Ovary (tissue), 9 donors: ENCODE results near the gene FARS2. TPM values are rescaled to one million over a fixed set of nuclear protein-coding genes. Genes with fewer than 3 reads are reported as not detected.

Experiments
- DNase-seq, 5 donors: peaks; one replicate each; pipeline ENCODE4 v3.0.0-alpha.2; 2019 to 2020
- H3K27ac ChIP-seq, 2 donors: fragments of 200-600 bp; one replicate each; pipeline versions ENCODE4 v1.5.1 to v1.8.0; 2019 to 2022
- H3K27me3 ChIP-seq: fragments of 200-600 bp; one replicate; pipeline ENCODE4 v1.8.0; 2022
- H3K36me3 ChIP-seq: fragments of 200-600 bp; sonication (generic); one replicate; pipeline ENCODE4 v1.5.1; 2019
- H3K4me1 ChIP-seq: one replicate; pipeline ENCODE4 v1.8.1; 2013; ENCODE audit warnings: mild to moderate bottlenecking, moderate library complexity; ENCODE audit not compliant: insufficient read depth
- H3K4me3 ChIP-seq: fragments of 200-600 bp; sonication (generic); one replicate; pipeline ENCODE4 v1.5.1; 2017
- H3K9me3 ChIP-seq, 2 donors: fragments of 200-600 bp in 1 of 2; sonication (generic) in 1 of 2; one replicate each; pipeline versions ENCODE4 v1.5.1 to v1.8.1; 2013 to 2019; ENCODE audit warnings: mild to moderate bottlenecking in 1 of 2, moderate library complexity in 1 of 2
- CTCF ChIP-seq, 3 donors: fragments of 450-650 bp in 2 of 3; fragments of 200-600 bp in 1 of 3; IDR thresholded peaks; one replicate each; pipeline versions ENCODE4 v1.5.1 to v1.8.0; 2016 to 2022; ENCODE audit warnings: antibody characterized with exemption in 3 of 3, mild to moderate bottlenecking in 1 of 3
- EP300 ChIP-seq: sonication (generic); formaldehyde crosslinking; IDR thresholded peaks from one replicate; pipeline ENCODE4 v1.6.1; 2017; ENCODE audit warnings: antibody characterized with exemption
- POLR2A ChIP-seq: fragments of 450-650 bp; IDR thresholded peaks from one replicate; pipeline ENCODE4 v1.6.1; 2017; ENCODE audit warnings: antibody characterized with exemption, mild to moderate bottlenecking, moderate library complexity
- WGBS, 3 donors: extraction: QIAGEN DNeasy Blood & Tissue Kit in 1 of 3; methylation state at CpG; one replicate each; pipeline versions ENCODE4 v1.1.5 to v1.1.7; 2013 to 2017; 5-methylcytosine and 5-hydroxymethylcytosine counted together
- intact Hi-C, 4 donors: fragments of 100-400 bp; cut with DNase I; formaldehyde crosslinking; loops; one replicate each; pipeline versions ENCODE4 v1.11.0 to v1.15.1; 2022 to 2023
- polyA plus RNA-seq, 2 donors: library from polyadenylated mRNA; stranded (reverse); fragments of 200-250 nt in 1 of 2; fragments of 350-450 nt in 1 of 2; fragmentation: Illumina TruSeq in 1 of 2; extraction: RNeasy Lipid Tissue Mini Kit (QIAGEN cat#74804) in 1 of 2; gene quantifications; one replicate each; pipeline ENCODE4 v1.2.3, GENCODE V29; 2013 to 2014
- total RNA-seq, 7 donors: library from RNA; depleted of rRNA in 2 of 7; stranded (reverse); fragments of >200 nt in 2 of 7; fragmentation: NEBNext Ultra II Directional in 3 of 7; extraction: Animal tissue kit (Norgen Biotek cat#: 25700) in 3 of 7; gene quantifications; one replicate each; pipeline versions ENCODE4 v1.1.0 to v1.2.4, GENCODE V29; 2016 to 2023
- donor health status: DM: no; HTN: no; CAD: no; lungs with moderate emphysema.
- donor health status: DM: no; HTN: no; CAD: no.
- donor health status: Bipolar disorder and iron deficiency.
- donor health status: DM: yes; HTN: yes; CAD: no.
- donor health status: DM: no; HTN: no; CAD: no.
- donor health status: DM: yes; HTN: yes; CAD: no.

Gene FARS2
- total and polyA plus RNA-seq, 9 donors: 9.2 to 17.5 (median 11.0) TPM

DNA sequence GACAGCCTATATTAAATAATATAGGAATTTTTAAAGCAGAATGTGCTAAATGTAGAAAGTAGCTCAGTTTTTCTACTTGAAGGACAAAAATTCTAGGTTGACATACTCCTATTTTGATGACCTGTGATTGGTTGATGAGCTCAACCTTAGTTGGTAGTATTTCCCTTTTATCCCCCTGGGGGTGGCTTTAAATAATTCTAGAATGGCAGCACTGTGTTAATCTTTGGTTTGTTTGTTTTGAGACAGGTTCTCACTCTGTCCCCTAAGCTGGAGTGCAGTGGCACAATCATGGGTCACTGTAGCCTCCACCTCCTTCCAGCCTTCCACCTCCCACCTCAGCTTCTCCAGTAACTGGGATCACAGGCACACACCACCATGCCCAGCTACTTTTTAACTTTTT, 29.2 kb downstream of the FARS2 start:
- no peak for DNase-seq
- intact Hi-C loops: no loop called here
- no peak for TF ChIP-seq CTCF (IDR thresholded peaks at IDR 0.05)
- no peak for TF ChIP-seq EP300
- no peak for TF ChIP-seq POLR2A
- Histone ChIP-seq H3K4me1 (no peaks in the 10 kb centered on the region), H3K27me3 (no peaks in the 10 kb centered on the region), H3K4me3 (no peak overlapping the region), H3K9me3 (no peaks in the 10 kb centered on the region), H3K27ac (no peak overlapping the region), H3K36me3 (no peaks in the 10 kb centered on the region)

DNA sequence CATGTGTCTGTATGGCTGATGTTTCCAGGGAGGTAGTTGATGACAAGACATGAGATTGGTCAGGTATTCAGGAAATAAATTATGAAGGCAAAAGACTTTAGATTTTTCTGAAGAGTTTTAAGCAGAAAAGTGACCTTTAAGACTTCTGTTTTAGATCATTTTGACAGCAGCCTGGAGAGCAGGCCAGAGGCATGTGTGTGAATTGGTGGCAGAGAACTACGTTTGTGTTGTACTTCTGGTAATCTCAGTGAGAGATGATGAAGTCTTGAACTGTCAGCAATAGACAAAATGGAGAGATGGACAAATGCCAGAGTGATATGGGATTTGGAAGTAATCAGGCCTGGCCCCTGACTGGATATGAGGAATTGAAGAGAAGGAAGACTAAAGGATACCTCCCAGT, 30.8 kb downstream of the FARS2 start:
- Histone ChIP-seq H3K4me1 (no peaks in the 10 kb centered on the region), H3K27ac (no peak overlapping the region), H3K9me3 (no peaks in the 10 kb centered on the region), H3K36me3 (no peaks in the 10 kb centered on the region), H3K4me3 (no peak overlapping the region), H3K27me3 (no peaks in the 10 kb centered on the region)
- no peak for DNase-seq
- 23 to 38% (median 28%) methylated on average over 1 of the region's 1 CpG for WGBS, 3 donors
- TF ChIP-seq POLR2A (no peak), CTCF (IDR thresholded peaks at IDR 0.05) (no peak), EP300 (no peak)
- intact Hi-C loops: no loop called here

DNA sequence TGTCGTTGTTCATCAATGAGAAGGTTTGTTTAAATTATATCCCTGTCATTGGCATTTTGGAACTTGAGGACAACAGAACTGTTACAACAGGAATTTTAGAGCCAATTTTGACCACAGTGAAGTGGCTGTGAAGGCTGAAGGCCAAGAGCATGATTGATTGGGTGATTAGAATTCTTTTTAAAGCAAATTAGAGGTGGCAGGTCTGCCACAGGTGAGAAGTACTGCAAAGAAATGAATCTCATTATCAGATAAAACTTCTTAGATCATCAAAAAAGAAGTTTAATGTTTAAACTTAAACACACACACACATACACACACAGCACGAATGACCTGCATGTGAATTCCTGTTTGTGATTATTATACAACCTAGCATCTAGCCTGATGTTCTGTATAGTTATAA, 32.4 kb downstream of the FARS2 start:
- H3K4me3 ChIP-seq: no peak overlapping the region
- no peaks in the 10 kb centered on the region for H3K9me3 ChIP-seq
- 93 to 96% (median 94%) methylated on average over 2 of the region's 2 CpGs for WGBS, 3 donors
- no peak overlapping the region for H3K27ac ChIP-seq
- TF ChIP-seq POLR2A: no peak
- TF ChIP-seq EP300: no peak
- H3K27me3 ChIP-seq: no peaks in the 10 kb centered on the region
- H3K36me3 ChIP-seq: no peaks in the 10 kb centered on the region
- intact Hi-C loops: no loop called here
- DNase-seq: no peak
- H3K4me1 ChIP-seq: no peaks in the 10 kb centered on the region

GRCh38 chr6:5294392-5295211, 33.3 kb downstream of the FARS2 start:
- TF ChIP-seq EP300 (no peak), CTCF (IDR thresholded peaks at IDR 0.05) (no peak), POLR2A (no peak)
- intact Hi-C loops: no loop called here
- Histone ChIP-seq H3K27me3 (no peaks in the 10 kb centered on the region), H3K9me3 (no peaks in the 10 kb centered on the region), H3K4me3 (no peak overlapping the region), H3K27ac (no peak overlapping the region), H3K36me3 (no peaks in the 10 kb centered on the region), H3K4me1 (no peaks in the 10 kb centered on the region)
- DNase-seq: no peak
- 87 to 91% (median 88%) methylated on average over 11 of the region's 11 CpGs for WGBS, 3 donors

DNA sequence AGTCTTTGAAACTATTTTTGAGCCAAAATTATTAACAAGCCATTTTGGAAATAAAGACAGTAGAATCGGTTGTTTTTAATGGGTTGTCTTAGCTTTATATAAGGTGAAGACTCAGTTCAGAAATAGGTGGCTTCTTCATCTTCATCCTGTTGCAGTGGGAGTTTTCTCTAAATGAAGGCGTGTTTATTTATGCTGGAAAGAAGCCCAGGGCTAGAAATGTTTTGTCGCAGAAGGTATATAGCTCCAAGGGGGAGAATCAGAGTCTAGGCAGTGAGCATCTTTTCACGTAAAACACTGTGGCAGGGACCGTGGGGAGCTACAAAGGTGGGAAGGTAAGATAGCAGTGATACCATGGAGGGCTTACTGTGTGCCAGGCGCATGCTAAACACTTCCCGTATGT, 34.3 kb downstream of the FARS2 start:
- DNase-seq: no peak
- intact Hi-C loops: no loop called here
- H3K27me3 ChIP-seq: no peaks in the 10 kb centered on the region

More for the DNA sequence above, 34.3 kb downstream of the FARS2 start:
- Histone ChIP-seq H3K36me3 (no peaks in the 10 kb centered on the region), H3K9me3 (no peaks in the 10 kb centered on the region), H3K27ac (no peak overlapping the region), H3K4me1 (no peaks in the 10 kb centered on the region), H3K4me3 (no peak overlapping the region)
- TF ChIP-seq CTCF (IDR thresholded peaks at IDR 0.05) (no peak), EP300 (no peak), POLR2A (no peak)
- WGBS, 3 donors: 31 to 38% (median 34%) methylated on average over 7 of the region's 7 CpGs
